KBM-7 (cell line): ENCODE measurements around the gene RRAS2.
"Not testable (repeated sequence)": the region's sequence is repeated elsewhere in the genome, so short reads cannot be mapped to it uniquely, and the experiment has no call there.

Experiments
- DNase-seq: peaks from one replicate; pipeline ENCODE4 v3.0.0-alpha.2; 2015
- in situ Hi-C: fragments of 300-500 bp; cut with MboI; formaldehyde crosslinking; loops from 2 replicates; pipeline ENCODE4 v1.14.3; 2020; ENCODE audit warnings: low sequenced_read_pairs, low pct_unique_long_range_greater_than_20kb, mixed read lengths

RRAS2 gene

DNA sequence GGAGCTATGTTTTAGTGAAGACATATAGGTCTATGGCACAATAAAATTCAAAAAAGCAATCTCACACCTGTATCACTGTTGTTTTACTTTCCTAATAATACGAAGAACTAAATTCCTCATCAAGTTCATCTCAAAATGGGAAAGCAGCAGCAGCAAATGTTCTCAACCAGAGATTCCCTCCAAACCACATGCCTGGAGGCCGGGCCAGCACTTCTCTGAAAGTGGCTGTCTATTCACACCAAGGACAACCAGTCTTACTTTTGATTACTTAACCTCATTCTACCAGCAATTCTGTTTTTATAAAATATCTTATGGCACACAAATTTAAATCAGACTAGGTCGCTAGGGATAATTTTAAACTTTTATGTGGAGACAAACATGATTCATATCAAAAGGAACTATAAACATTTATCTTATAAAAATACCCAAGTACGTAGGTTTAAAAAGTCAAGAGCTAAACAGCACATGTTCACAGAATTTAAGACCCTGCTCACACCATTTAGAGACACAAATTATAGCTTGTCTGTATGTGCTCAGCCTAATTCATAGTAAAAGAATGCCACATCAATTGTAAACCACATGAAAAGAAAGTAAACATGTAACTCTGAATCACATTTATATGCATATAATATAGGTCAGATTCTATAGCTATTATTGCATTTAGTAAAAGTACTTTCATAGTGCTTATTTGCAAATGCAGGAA lies 46.1 kb downstream of the RRAS2 start:
- in situ Hi-C loops, result no loop called here
- DNase-seq, result no peak

GRCh38 chr11:14310679-14311078 lies 48.3 kb downstream of the RRAS2 start:
- DNase-seq, result no peak
- in situ Hi-C loops, result no loop called here

- no peak for DNase-seq
- in situ Hi-C loops, result no loop called here
Observed at GRCh38 chr11:14309425-14310192, 49.4 kb downstream of the RRAS2 start.

- in situ Hi-C loops, result no loop called here
- DNase-seq, result no peak
Observed at GRCh38 chr11:14308897-14309387, 50.0 kb downstream of the RRAS2 start.

GRCh38 chr11:14308114-14308896 lies 50.7 kb downstream of the RRAS2 start:
- in situ Hi-C loops, result no loop called here
- DNase-seq, result peak; percentile 35

DNA sequence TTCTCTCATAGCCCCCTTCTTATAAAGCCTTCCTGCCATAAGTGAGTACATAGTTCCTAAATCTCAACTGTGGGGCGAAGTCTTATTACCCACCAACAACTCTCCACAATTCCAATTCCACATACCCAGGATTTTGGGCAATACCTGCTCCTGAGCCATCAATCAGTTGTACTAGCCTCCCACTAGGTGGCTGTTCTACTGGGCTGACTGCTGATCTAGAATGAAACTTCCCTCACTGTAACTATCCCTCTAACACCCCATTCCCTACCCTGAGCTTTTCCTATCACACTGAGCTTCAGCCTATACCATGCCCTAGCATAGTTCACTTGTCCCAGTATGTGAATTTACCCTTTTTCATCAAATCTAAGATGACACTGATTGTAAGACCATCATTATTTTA lies 52.5 kb downstream of the RRAS2 start:
- in situ Hi-C loops, result no loop called here
- DNase-seq, result no peak

GRCh38 chr11:14305649-14306048 lies 53.3 kb downstream of the RRAS2 start:
- no peak for DNase-seq
- in situ Hi-C loops, result no loop called here

DNA sequence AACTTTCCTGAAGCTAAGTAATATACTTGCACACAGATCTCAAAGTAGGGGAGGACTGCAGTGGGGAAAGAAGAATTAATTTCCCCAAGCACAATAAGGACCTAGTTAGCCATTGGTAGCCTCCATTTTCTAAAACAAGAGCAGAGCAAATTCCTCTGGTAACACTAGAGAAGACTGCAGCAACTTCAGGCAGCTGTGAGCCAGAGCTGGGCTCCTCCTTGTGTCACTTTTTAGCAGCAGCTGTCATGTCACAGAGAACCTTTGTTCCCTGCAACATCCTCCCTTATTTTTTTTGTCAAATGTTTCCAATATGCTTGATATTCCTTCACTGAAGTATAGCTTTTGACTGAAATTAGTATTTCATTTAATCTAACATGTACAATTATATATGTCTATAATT lies 54.4 kb downstream of the RRAS2 start:
- in situ Hi-C loops, result no loop called here
- no peak for DNase-seq

DNA sequence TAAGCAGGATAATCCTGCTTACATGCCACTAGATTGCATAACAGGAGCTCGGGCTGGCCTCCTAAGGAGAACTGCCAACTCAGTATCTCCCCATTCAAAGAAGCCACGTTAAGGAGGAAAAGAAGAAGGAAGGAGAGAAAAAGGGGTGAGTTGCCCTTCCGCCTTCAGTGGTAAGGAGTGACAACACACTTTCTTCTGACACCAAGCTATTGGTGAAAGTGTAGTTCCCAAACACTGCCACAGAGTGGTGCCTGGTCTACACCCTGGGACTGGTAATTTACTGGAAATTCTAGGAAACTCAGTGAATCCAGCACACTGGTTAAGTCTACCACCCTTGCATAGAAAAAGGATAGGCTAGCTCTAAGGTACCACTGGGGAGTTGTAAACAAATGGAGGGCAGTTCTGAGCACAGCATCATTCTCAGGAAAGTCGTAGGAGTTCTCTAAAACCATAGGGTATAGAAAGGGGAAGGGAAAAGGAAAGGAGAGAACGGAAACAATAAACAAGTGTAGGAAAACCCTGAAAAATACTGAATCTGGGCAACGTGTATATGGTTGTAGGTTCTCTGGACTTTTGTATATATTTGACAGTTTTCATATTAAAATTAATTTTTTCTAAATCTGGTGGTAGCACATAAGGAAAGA lies 58.2 kb downstream of the RRAS2 start:
- peak; percentile 71 for DNase-seq
- in situ Hi-C loops, result no loop called here

- DNase-seq, result no peak
- in situ Hi-C loops, result no loop called here
Observed at GRCh38 chr11:14299921-14300320, 59.1 kb downstream of the RRAS2 start.

DNA sequence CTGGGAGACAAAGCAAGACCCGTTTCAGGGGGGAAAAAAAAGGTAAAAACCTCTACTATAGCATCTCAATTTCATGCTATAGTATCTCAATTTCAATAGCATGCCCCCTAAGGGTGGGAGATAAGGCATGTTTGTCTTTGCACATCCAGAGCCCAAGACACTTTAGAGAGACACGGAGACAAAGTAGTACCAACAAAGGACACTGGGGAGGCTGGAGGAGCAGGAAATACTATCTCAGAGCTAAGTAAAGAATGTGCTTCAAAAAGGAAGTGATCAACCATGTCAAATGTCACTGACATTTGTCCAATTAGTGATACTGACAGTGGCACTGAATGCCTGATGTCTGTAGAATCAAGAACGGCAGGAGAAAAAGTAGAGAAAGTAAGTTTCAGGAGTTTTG lies 68.6 kb downstream of the RRAS2 start:
- in situ Hi-C loops, result no loop called here

GRCh38 chr11:14288189-14288935 lies 70.6 kb downstream of the RRAS2 start:
- in situ Hi-C loops, result no loop called here
- DNase-seq, result no peak

More for the DNA sequence above, 68.6 kb downstream of the RRAS2 start:
- DNase-seq, result no peak

DNA sequence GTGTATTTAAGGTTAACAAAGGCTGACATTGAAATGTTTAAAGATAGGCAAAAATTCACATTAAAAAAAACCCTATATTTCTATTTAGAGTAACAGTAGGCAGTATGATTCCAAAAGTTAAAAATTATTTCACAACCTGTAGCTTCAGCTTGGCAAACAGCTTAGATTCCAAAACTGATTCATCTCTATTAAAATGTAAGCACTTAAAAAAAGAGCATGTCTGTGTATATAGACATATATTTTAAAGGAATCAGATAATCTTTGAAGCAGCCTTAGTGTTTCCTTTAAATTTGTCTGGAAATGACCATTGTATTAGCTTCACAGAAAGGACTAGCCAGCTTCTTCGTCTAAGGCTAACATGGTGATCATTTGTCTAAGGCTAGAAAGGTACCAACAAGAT lies 80.1 kb downstream of the RRAS2 start:
- in situ Hi-C loops, DNase-seq: not testable (repeated sequence)

GRCh38 chr11:14275076-14275475 lies 83.9 kb downstream of the RRAS2 start:
- in situ Hi-C loops, result no loop called here
- DNase-seq, result no peak

DNA sequence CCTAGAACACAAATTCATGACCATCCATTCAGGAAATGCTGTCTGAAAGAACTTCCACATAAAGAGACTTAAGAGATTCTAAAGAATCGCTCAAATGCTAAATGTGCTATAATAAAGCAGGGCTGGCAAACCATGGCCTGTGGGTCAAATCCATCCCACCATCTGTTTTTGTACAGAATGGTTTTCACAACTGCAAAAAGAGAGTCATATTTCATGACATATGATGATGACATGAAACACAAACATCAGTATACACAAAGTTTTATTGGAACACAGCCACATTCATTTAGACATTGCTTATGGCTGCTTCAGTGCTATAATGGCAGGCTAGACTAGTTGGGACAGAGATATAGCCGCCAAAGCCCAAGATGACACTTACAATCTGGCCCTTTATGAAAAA lies 85.1 kb downstream of the RRAS2 start:
- no peak for DNase-seq
- in situ Hi-C loops, result no loop called here

DNA sequence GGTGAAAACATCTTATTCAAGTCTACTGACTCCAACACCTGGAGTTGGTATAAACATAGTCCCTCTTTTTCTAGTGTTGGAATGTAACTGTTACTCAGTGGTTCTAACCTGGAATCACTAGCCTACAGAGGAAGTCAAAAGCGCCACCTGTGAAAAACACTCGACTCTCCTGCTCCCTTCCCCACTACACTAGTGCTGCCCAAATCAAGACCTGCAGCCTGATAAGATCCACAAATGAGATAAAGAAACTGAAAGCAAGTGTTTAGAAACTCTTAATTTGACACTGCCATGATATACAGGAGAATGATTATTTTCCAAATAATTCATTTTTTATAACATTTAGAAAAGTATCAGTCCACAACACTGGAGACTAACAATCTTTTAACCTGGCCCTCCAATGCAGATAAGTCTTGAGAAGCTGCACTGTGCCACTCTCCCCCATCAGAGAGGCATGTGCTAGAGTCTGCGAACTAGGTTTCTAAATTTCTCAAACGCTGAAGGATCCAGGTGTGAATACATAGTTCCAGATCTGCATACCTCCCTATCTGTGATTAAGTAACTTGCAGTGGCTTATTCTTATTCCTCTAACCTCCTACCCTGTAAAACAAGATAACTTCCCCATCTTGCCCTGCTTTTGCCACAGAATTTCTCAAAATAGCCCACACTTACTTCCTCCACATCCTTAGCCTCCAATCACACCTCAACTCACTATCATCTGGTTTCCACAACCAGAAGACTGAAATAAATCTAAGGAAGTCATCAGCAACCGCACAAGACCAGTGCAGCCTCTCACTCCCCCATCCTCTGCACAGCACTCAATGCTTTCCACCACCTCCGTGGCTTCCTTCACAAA lies 88.1 kb downstream of the RRAS2 start:
- in situ Hi-C loops, result no loop called here
- DNase-seq, result peak; percentile 97

GRCh38 chr11:14269692-14270573 lies 89.0 kb downstream of the RRAS2 start:
- DNase-seq, result no peak
- in situ Hi-C loops, result no loop called here
